Kidney (tissue), 14 donors: Measurements from ENCODE around the gene CD226. TPM values are rescaled to one million over a fixed set of nuclear protein-coding genes. Genes with fewer than 3 reads are reported as not detected.
"Not testable (repeated sequence)": the region's sequence is repeated elsewhere in the genome, so short reads cannot be mapped to it uniquely, and the experiment has no call there.

Source experiments
- DNase-seq, 5 donors: peaks; one replicate each; pipeline ENCODE4 v3.0.0-alpha.2; 2013 to 2020
- FAIRE-seq: peaks from 2 replicates; lab custom pipeline; 2012; peaks lifted over from hg19 to GRCh38; lab: Jason Lieb, UNC
- H3K27ac ChIP-seq, 2 donors: one replicate each; pipeline ENCODE4 v1.7.0; 2013; ENCODE audit warnings: low read depth in 2 of 2, low read length in 2 of 2, inconsistent platforms in 1 of 2
- H3K27me3 ChIP-seq: one replicate; pipeline ENCODE4 v1.7.1; 2013; ENCODE audit warnings: low read length, inconsistent platforms; ENCODE audit not compliant: control insufficient read depth, insufficient read depth
- H3K36me3 ChIP-seq, 3 donors: one replicate each; pipeline versions ENCODE4 v1.7.0 to v1.7.1; 2013; ENCODE audit warnings: low read length in 3 of 3, control low read depth in 1 of 3, inconsistent platforms in 1 of 3; ENCODE audit not compliant: insufficient read depth in 3 of 3, control insufficient read depth in 2 of 3
- H3K4me1 ChIP-seq, 3 donors: one replicate each; pipeline versions ENCODE4 v1.7.0 to v1.7.1; 2013; ENCODE audit warnings: low read length in 3 of 3, inconsistent platforms in 1 of 3, low read depth in 1 of 3; ENCODE audit not compliant: control insufficient read depth in 2 of 3, insufficient read depth in 2 of 3
- H3K4me3 ChIP-seq, 3 donors: one replicate each; pipeline versions ENCODE4 v1.7.0 to v1.8.1; 2013; ENCODE audit warnings: low read length in 3 of 3, control low read depth in 1 of 3, inconsistent platforms in 1 of 3
- H3K9ac ChIP-seq, 3 donors: one replicate each; pipeline versions ENCODE4 v1.7.0 to v1.7.1; 2013; ENCODE audit warnings: low read length in 3 of 3, control low read depth in 1 of 3, inconsistent platforms in 1 of 3
- H3K9me3 ChIP-seq, 3 donors: one replicate each; pipeline versions ENCODE4 v1.7.0 to v1.7.1; 2013; ENCODE audit warnings: low read length in 3 of 3, control low read depth in 1 of 3, inconsistent platforms in 1 of 3; ENCODE audit not compliant: control insufficient read depth in 2 of 3, insufficient read depth in 1 of 3
- intact Hi-C: fragments of 100-400 bp; cut with DNase I; formaldehyde crosslinking; loops from one replicate; pipeline ENCODE4 v1.11.1; 2022
- polyA plus RNA-seq: library from polyadenylated mRNA; stranded (reverse); fragments of 350-450 nt; fragmentation: Illumina TruSeq; extraction: RNeasy Lipid Tissue Mini Kit (QIAGEN cat#74804); gene quantifications from one replicate; pipeline ENCODE4 v1.2.3, GENCODE V29; 2014; ENCODE audit warnings: low read depth, low replicate concordance; ENCODE audit not compliant: insufficient read depth
- total RNA-seq: library from RNA; stranded (reverse); fragmentation: NEBNext Ultra II Directional; extraction: Animal tissue kit (Norgen Biotek cat#: 25700); gene quantifications from one replicate; pipeline ENCODE4 v1.2.1, GENCODE V29; 2021
- TF ChIP-seq, protein P1 (sequence below): IDR thresholded peaks from 3 replicates; pipeline ENCODE4 v1.5.1; 2012; ENCODE audit warnings: mild to moderate bottlenecking, moderate library complexity, borderline replicate concordance; ENCODE audit not compliant: insufficient read depth; ENCODE audit errors: extremely low read depth
- donor health status: control.
- donor health status: control.
- donor health status: control.
- donor health status: control.
- donor health status: control.
- donor health status: DM: yes; HTN: yes; CAD: no.
- donor health status: Normal renal cell carcinoma (clear cell type).

CD226 gene
- total and polyA plus RNA-seq, 2 donors from 2014 or later = 0.28 to 5.0 TPM

- DNase-seq (no peak), FAIRE-seq (no peak)
- peaks cover 0 to 22% (median 2%) of the 10 kb centered on the region in 3 donors for H3K9me3 ChIP-seq
- no peaks in the 10 kb centered on the region for H3K4me1 ChIP-seq
- H3K36me3 ChIP-seq = no peaks in the 10 kb centered on the region
- no peak overlapping the region for H3K4me3 ChIP-seq
- TF ChIP-seq, protein P1, sequence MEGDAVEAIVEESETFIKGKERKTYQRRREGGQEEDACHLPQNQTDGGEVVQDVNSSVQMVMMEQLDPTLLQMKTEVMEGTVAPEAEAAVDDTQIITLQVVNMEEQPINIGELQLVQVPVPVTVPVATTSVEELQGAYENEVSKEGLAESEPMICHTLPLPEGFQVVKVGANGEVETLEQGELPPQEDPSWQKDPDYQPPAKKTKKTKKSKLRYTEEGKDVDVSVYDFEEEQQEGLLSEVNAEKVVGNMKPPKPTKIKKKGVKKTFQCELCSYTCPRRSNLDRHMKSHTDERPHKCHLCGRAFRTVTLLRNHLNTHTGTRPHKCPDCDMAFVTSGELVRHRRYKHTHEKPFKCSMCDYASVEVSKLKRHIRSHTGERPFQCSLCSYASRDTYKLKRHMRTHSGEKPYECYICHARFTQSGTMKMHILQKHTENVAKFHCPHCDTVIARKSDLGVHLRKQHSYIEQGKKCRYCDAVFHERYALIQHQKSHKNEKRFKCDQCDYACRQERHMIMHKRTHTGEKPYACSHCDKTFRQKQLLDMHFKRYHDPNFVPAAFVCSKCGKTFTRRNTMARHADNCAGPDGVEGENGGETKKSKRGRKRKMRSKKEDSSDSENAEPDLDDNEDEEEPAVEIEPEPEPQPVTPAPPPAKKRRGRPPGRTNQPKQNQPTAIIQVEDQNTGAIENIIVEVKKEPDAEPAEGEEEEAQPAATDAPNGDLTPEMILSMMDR = no peak
- no peak overlapping the region for H3K9ac ChIP-seq
- no peak overlapping the region for H3K27ac ChIP-seq
- no peaks in the 10 kb centered on the region for H3K27me3 ChIP-seq
- intact Hi-C loops = no loop called here
Measured at GRCh38 chr18:69980509-69980908, 32.8 kb upstream of the CD226 start.

DNA sequence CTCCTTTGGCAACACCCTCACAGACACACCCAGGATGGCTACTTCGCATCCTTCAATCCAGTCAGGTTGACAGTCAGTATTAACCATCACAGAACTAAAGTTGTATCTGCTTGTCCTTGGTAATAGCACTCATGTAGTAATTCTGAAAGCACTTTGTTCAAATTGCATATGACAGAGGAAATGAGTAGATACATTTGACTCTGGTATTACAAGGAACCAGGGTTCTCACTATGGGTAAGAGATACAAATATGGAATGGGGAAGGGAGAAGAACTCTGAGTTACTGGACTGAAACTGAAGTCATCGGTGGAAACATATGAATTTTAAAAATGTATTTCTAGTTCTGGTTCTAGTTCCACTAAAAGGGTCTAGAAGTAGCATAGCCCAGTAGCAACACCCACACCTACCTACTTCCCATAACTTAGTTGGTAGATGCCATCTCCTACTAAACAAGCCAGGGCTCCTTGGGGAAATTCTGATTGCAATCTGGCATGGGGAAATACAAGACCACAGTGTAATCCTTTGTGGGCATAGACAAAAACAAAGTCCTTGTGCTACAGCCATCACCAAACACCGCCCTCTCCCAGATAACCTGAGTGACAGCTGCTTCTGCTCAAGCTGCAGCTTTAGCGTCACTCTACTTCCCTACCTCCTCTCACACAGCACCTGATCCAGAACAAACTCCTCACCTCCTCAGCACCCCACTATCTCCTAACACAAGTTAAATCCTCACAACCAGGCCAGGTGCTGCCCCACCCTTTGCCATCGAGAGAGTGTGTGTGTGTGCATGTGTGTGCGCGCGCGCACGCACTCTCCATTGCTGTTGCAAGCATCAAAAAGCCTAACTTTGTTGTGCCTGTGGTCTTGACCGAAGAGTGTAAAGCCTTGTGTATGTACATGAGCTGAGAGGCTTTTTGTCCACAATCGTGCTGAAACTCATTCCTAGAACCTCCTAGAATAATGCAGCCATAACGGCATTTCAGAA is 31.4 kb upstream of the CD226 start:
- DNase-seq (no peak), FAIRE-seq (no peak)
- Histone ChIP-seq H3K9me3 (peaks cover 0 to 22% (median 2%) of the 10 kb centered on the region in 3 donors), H3K4me1 (no peaks in the 10 kb centered on the region), H3K36me3 (no peaks in the 10 kb centered on the region), H3K27me3 (no peaks in the 10 kb centered on the region), H3K9ac (no peak overlapping the region), H3K27ac (no peak overlapping the region), H3K4me3 (no peak overlapping the region)
- TF ChIP-seq, protein P1 = no peak
- intact Hi-C loops = no loop called here

GRCh38 chr18:69975294-69975693 is 27.6 kb upstream of the CD226 start:
- H3K36me3 ChIP-seq, H3K27me3 ChIP-seq, H3K27ac ChIP-seq, H3K4me1 ChIP-seq, H3K4me3 ChIP-seq, intact Hi-C loops, FAIRE-seq, DNase-seq, H3K9ac ChIP-seq: not testable (repeated sequence)
- peaks cover 0 to 26% (median 2%) of the 10 kb centered on the region in 3 donors for H3K9me3 ChIP-seq

DNA sequence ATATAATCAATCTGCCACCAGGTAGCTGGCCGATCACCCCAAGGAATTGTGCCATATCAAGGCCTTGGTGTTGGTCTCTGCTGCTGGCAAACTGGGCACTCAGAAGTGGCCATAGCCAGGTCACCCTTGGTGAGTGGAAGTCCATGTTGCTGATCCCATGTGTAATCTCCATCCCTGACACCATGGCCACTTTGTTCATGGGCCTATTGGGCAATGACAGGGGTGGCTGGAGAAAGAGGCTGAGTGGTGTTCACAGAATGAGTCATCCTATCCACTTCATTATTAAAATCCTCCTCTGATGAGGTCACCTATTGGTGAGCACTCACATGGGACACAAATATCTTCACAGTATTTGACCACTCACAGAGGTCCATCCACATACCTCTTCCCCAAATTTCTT is 26.7 kb upstream of the CD226 start:
- no peak overlapping the region for H3K27ac ChIP-seq
- DNase-seq (no peak), FAIRE-seq (no peak)
- no peaks in the 10 kb centered on the region for H3K27me3 ChIP-seq
- peaks cover 0 to 26% (median 2%) of the 10 kb centered on the region in 3 donors for H3K9me3 ChIP-seq
- H3K9ac ChIP-seq = no peak overlapping the region
- H3K4me1 ChIP-seq = no peaks in the 10 kb centered on the region
- intact Hi-C loops = no loop called here
- H3K4me3 ChIP-seq = no peak overlapping the region
- TF ChIP-seq, protein P1 = no peak
- H3K36me3 ChIP-seq = no peaks in the 10 kb centered on the region
